CD14-positive monocyte (primary cell): ENCODE results near the gene TREM2. TPM values are rescaled to one million over a fixed set of nuclear protein-coding genes. Genes with fewer than 3 reads are reported as not detected.

Source experiments
- DNase-seq, 3 donors: peaks; one replicate each; pipeline ENCODE4 v3.0.0-alpha.2; 2011 to 2022
- H2AFZ ChIP-seq: 2 replicates; pipeline ENCODE4 v1.6.0; 2012; ENCODE audit warnings: mild to moderate bottlenecking, low read depth, low read length, inconsistent platforms; ENCODE audit not compliant: insufficient read depth, poor library complexity, severe bottlenecking
- H3K27ac ChIP-seq, 2 donors: 1 replicate in 1 of 2; 2 replicates in 1 of 2; pipeline ENCODE4 v1.5.1; 2012 to 2013; ENCODE audit warnings: low read length in 2 of 2, control low read depth in 1 of 2, inconsistent platforms in 1 of 2, low read depth in 1 of 2, mild to moderate bottlenecking in 1 of 2
- H3K27me3 ChIP-seq, 2 donors: one replicate each; pipeline versions ENCODE4 v1.6.0 to v1.6.1; 2011 to 2013; ENCODE audit warnings: low read length in 2 of 2; ENCODE audit not compliant: control insufficient read depth in 2 of 2, insufficient read depth in 2 of 2
- H3K36me3 ChIP-seq, 2 donors: replicated peaks in 1 of 2; 1 replicate in 1 of 2; 2 replicates in 1 of 2; pipeline versions ENCODE4 v1.5.1 to v1.6.1; 2012 to 2013; ENCODE audit warnings: low read length in 2 of 2, control low read depth in 1 of 2, inconsistent platforms in 1 of 2, mild to moderate bottlenecking in 1 of 2; ENCODE audit not compliant: insufficient read depth in 2 of 2, control insufficient read depth in 1 of 2
- H3K4me1 ChIP-seq, 2 donors: 1 replicate in 1 of 2; 2 replicates in 1 of 2; pipeline versions ENCODE4 v1.5.1 to v1.6.1; 2012 to 2013; ENCODE audit warnings: low read length in 2 of 2, control low read depth in 1 of 2, inconsistent platforms in 1 of 2, mild to moderate bottlenecking in 1 of 2, moderate library complexity in 1 of 2; ENCODE audit not compliant: insufficient read depth in 2 of 2, control insufficient read depth in 1 of 2
- H3K4me2 ChIP-seq: replicated peaks from 2 replicates; pipeline ENCODE3; 2012; ENCODE audit warnings: low read length, moderate library complexity, mild to moderate bottlenecking; ENCODE audit not compliant: poor library complexity, severe bottlenecking; ENCODE audit errors: extremely low read depth
- H3K4me3 ChIP-seq, 3 experiments: fragments of 200-600 bp in 1 of 3; sonication (generic) in 1 of 3; replicated peaks in 1 of 3; 1 replicate in 2 of 3; 2 replicates in 1 of 3; pipeline ENCODE4 v1.5.1; 2011 to 2013; ENCODE audit warnings: low read length in 3 of 3, mild to moderate bottlenecking in 3 of 3, control low read depth in 2 of 3, low read depth in 2 of 3, inconsistent platforms in 1 of 3, moderate library complexity in 1 of 3
- H3K79me2 ChIP-seq: 2 replicates; pipeline ENCODE4 v1.6.0; 2012; ENCODE audit warnings: mild to moderate bottlenecking, control low read depth, inconsistent platforms, low read length, moderate library complexity; ENCODE audit not compliant: insufficient read depth
- H3K9ac ChIP-seq: 2 replicates; pipeline ENCODE4 v1.6.0; 2017; ENCODE audit warnings: low read length, mild to moderate bottlenecking; ENCODE audit not compliant: insufficient read depth, poor library complexity, severe bottlenecking
- H3K9me3 ChIP-seq, 2 donors: replicated peaks in 1 of 2; 1 replicate in 1 of 2; 2 replicates in 1 of 2; pipeline versions ENCODE4 v1.5.1 to v1.6.1; 2012 to 2013; ENCODE audit warnings: low read length in 2 of 2, control low read depth in 1 of 2; ENCODE audit not compliant: control insufficient read depth in 1 of 2, insufficient read depth in 1 of 2
- H4K20me1 ChIP-seq: 2 replicates; pipeline ENCODE4 v1.6.0; 2012; ENCODE audit warnings: mild to moderate bottlenecking, low read length, control low read depth, moderate library complexity; ENCODE audit not compliant: insufficient read depth
- H3K27ac Mint-ChIP-seq, 7 donors: one replicate each; pipeline ENCODE4 v1.8.0; 2020; ENCODE audit warnings: mild to moderate bottlenecking in 7 of 7, mixed read lengths in 7 of 7, moderate library complexity in 6 of 7, inconsistent platforms in 2 of 7
- H3K27me3 Mint-ChIP-seq, 3 donors: one replicate each; pipeline ENCODE4 v1.8.0; 2021 to 2022; ENCODE audit warnings: low read depth in 3 of 3, mild to moderate bottlenecking in 3 of 3, mixed read lengths in 3 of 3, moderate library complexity in 3 of 3, inconsistent platforms in 1 of 3
- H3K36me3 Mint-ChIP-seq, 2 donors: one replicate each; pipeline ENCODE4 v1.8.0; 2020; ENCODE audit warnings: mixed read lengths in 2 of 2, inconsistent platforms in 1 of 2, mild to moderate bottlenecking in 1 of 2
- H3K4me1 Mint-ChIP-seq: one replicate; pipeline ENCODE4 v1.8.0; 2020; ENCODE audit warnings: mild to moderate bottlenecking, mixed read lengths
- H3K4me3 Mint-ChIP-seq, 2 donors: one replicate each; pipeline ENCODE4 v1.8.0; 2020; ENCODE audit warnings: mild to moderate bottlenecking in 2 of 2, mixed read lengths in 2 of 2, moderate library complexity in 1 of 2
- H3K9me3 Mint-ChIP-seq, 7 donors: one replicate each; pipeline ENCODE4 v1.8.0; 2020 to 2022; ENCODE audit warnings: mixed read lengths in 7 of 7, mild to moderate bottlenecking in 6 of 7, moderate library complexity in 6 of 7, inconsistent platforms in 2 of 7
- CTCF ChIP-seq: fragments of 200-600 bp; IDR thresholded peaks from one replicate; pipeline ENCODE4 v1.8.0; 2022; ENCODE audit warnings: antibody characterized with exemption, mild to moderate bottlenecking
- WGBS: methylation state at CpG from one replicate; pipeline ENCODE4 v1.1.5; 2013; ENCODE audit warnings: missing lambda C conversion rate; ENCODE audit not compliant: insufficient coverage; 5-methylcytosine and 5-hydroxymethylcytosine counted together
- intact Hi-C, 2 donors: fragments of 100-400 bp; cut with micrococcal nuclease; formaldehyde crosslinking; loops; one replicate each; pipeline versions ENCODE4 v1.15.0 to v1.15.1; 2023
- polyA plus RNA-seq, 3 donors: library from polyadenylated mRNA; depleted of rRNA in 1 of 3; unstranded in 2 of 3; stranded (reverse) in 1 of 3; fragments of 300-500 nt in 2 of 3; fragments of >200 nt in 1 of 3; fragmentation: Illumina TruSeq in 2 of 3; gene quantifications; 1 replicate in 2 of 3; 2 replicates in 1 of 3; pipeline ENCODE4 v1.2.3, GENCODE V29; 2012 to 2021

TREM2 gene
- polyA plus RNA-seq, 3 donors = 0.54 to 0.78 (median 0.56) TPM

- Histone ChIP-seq H3K9me3 (no peaks in the 10 kb centered on the region), H3K36me3 (no peaks in the 10 kb centered on the region), H3K79me2 (no peaks in the 10 kb centered on the region), H3K9ac (no peak overlapping the region), H3K4me2 (no peak overlapping the region), H3K4me3 (no peak overlapping the region), H3K27me3 (no peaks in the 10 kb centered on the region), H2AFZ (no peak overlapping the region), H3K4me1 (peaks cover 13 to 29% of the 10 kb centered on the region in 2 donors), H3K27ac (no peak overlapping the region), H4K20me1 (no peaks in the 10 kb centered on the region)
- peaks cover 0 to 8% (median 4%) of the 10 kb centered on the region in 3 donors for H3K27me3 Mint-ChIP-seq
- no CpG with 5 or more reads among the region's 2 CpGs for WGBS
- peaks cover 39% of the 10 kb centered on the region for H3K4me1 Mint-ChIP-seq
- peaks cover 0 to 5% (median 0%) of the 10 kb centered on the region in 7 donors for H3K9me3 Mint-ChIP-seq
- no peak overlapping the region for H3K27ac Mint-ChIP-seq
- no peak overlapping the region for H3K4me3 Mint-ChIP-seq
- no peak for TF ChIP-seq CTCF
- no peak for DNase-seq
- intact Hi-C loops = no loop called here
- peaks cover 15 to 30% of the 10 kb centered on the region in 2 donors for H3K36me3 Mint-ChIP-seq
Measured at GRCh38 chr6:41177695-41178094, 14.8 kb upstream of the TREM2 start.

- Histone ChIP-seq H3K4me1 (peaks cover 11 to 26% of the 10 kb centered on the region in 2 donors), H3K9me3 (no peaks in the 10 kb centered on the region), H3K79me2 (no peaks in the 10 kb centered on the region), H3K27ac (no peak overlapping the region), H3K4me3 (no peak overlapping the region), H3K36me3 (no peaks in the 10 kb centered on the region), H4K20me1 (no peaks in the 10 kb centered on the region), H2AFZ (no peak overlapping the region), H3K4me2 (no peak overlapping the region), H3K27me3 (no peaks in the 10 kb centered on the region), H3K9ac (no peak overlapping the region)
- Mint-ChIP-seq H3K9me3 (peaks cover 0 to 3% (median 0%) of the 10 kb centered on the region in 7 donors), H3K27me3 (peaks cover 0 to 8% (median 4%) of the 10 kb centered on the region in 3 donors), H3K4me1 (peaks cover 36% of the 10 kb centered on the region), H3K36me3 (peaks cover 15 to 29% of the 10 kb centered on the region in 2 donors), H3K4me3 (peak overlapping the region in 1 of 2 donors; percentile 1), H3K27ac (peak overlapping the region in 3 of 7 donors; percentile 0 to 76 (median 7))
- no peak for TF ChIP-seq CTCF
- intact Hi-C loops = no loop called here
- no peak for DNase-seq
- 97% methylated on average over 2 of the region's 3 CpGs for WGBS
Measured at GRCh38 chr6:41177287-41177686, 14.4 kb upstream of the TREM2 start.
